GM21526 (cell line): ENCODE measurements around the gene C22orf39.

Experiments
- ATAC-seq: cut with Tn5 transposase; IDR thresholded peaks from one replicate; pipeline ENCODE4 v1.9.1; 2021; ENCODE audit warnings: moderate library complexity; ENCODE audit not compliant: unreplicated experiment, low FRiP score

C22orf39 gene, protein sequence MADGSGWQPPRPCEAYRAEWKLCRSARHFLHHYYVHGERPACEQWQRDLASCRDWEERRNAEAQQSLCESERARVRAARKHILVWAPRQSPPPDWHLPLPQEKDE

DNA sequence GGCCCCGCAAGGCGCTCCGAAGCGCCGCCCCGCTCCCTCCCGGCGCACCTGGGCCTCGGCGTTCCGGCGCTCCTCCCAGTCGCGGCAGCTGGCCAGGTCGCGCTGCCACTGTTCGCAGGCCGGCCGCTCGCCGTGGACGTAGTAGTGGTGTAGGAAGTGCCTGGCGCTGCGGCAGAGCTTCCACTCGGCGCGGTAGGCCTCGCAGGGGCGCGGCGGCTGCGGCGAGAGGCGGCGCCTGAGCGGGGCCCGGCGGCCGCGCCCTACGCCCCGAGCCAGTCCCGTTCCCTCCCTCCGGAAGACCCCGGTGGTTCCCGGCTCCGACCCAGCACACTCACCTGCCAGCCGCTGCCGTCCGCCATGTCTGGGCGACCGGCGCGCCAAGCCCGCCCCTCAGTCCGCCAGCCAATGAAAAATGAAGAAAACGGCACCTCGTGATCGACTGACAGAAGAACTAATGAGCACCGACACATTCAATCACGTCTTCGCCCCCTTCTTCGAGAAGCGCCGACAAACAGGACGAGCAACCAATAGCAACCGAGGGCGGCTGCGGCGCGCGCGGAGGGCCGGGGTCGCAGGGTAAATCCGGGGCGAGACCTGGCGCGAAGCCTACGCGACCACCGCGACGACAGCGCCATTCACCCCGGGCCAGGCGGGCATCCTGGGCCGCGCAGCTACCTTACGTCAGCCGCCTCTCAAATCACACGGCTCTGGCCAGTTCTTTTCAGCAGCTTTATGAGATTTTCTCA, at the start of gene C22orf39:
Gene C22orf39 (minus strand): TSS at position 382 of the 746 bp plus-strand sequence. CDS start 23 bp downstream, at position 359.
- ATAC-seq, result peak; percentile 70

DNA sequence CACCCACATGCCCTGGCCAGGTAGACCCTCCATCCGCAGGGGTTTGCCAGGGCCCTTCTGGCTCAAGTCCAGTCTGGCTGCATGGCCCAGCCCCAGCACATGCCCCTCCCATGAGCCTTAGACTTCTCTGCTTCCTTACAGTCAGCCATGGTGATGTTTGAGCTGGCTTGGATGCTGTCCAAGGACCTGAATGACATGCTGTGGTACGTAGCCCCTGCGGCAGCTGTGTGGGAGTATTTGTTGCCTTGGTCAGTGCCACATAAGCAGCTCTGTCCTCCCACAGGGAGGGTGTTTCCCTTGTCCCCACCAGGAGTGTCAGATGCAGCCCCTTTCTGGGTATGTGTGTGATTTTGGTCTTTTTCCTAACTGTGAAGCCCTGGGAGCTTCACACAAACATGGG, 49.7 kb upstream of the C22orf39 start:
- no peak for ATAC-seq

DNA sequence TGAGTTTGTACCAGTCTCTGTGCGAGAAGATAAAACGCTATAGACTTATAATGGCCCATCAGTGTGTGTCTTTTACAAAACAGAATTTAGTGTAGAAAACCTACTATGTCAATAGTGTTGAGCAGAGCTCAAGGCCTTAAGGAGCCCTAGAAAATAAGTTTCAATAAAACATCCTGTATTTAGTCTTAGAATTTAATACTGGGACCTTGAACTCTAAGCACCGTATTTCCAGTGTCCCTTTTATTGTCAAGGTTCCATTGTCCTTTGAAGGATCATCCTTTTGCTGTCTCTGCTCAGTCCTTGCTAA, 48.8 kb upstream of the C22orf39 start:
- no peak for ATAC-seq

DNA sequence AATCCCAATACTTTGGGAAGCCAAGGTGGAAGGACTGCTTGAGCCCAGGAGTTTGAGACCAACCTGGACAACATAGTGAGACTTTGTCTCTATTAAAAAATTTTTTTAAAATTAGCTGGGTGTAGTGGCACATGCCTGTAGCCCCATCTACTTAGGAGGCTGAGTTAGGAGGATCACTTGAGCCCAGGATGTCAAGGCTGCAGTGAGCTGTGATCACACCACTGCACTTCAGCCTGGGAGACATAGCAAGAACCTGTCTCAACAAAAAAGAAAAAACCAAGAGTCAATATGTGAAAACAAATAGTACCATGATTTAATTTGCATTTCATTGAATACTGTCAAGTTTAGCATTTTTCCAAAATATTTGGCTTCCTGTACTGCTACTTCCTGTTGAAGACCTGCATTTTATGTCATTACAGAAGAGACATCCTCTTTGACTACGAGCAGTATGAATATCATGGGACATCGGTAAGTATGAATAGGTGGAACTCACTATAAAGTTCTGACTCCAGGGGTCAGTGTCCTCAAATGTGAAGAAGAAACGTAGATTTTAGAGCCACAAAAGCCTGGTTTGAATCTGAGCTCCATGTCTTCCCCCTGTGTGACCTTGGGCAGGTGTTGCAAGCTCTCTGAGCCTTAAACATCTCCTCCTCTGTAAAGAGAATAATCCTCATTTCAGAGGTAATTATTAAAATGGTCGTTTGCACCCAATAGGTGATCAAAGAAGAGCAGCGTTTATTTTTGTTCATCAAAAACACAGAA, 48.2 kb upstream of the C22orf39 start:
- ATAC-seq, result no peak

DNA sequence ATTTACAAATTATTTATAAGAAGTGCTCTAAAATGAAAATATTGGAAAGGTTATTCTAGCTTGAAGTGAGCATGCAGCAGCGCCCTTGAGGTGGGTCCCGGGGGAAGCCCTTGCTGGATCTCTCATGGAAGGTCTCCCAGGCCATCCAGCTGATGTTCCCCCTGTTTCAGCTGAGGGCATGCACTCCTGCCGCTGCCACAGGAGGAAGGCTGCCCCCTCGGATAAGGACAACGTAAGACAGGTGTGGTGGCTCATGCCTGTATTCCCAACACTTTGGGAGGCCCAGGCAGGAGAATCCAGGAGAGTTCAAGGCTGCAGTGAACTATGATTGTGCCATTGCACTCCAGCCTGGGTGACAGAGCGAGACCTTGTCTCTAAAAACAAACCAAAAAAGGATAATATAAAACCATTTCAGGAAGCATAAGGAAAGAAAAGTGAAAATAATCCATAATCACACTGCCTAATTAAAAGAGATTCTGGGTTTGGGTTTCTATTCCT, 47.2 kb upstream of the C22orf39 start:
- ATAC-seq, result no peak

DNA sequence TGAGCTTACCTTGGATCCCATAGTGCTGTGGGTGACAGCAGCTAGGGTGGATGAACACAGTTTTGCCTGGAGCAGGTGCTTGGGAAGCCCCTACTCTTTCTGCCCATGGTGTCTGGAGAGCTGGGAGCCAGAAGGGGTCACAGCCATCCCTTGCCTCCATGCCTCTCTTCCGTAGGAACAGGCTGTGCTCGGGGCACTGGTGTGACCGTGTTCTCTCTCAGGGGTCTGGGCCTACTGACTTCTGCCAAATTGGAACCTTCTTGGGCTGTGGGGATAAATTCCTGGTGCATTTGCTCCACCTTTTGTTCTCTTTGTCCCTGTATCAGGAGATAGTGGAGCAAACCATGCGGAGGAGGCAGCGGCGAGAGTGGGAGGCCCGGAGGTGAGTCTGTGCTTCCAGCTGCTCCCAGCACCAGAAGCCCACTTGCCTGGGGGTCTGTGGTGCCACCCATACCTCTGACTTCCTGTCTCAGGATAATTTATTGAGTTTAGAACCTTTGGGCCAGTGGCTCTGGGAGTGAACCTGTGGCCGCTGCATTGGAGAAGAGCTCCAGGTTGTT, 46.6 kb upstream of the C22orf39 start:
- no peak for ATAC-seq

DNA sequence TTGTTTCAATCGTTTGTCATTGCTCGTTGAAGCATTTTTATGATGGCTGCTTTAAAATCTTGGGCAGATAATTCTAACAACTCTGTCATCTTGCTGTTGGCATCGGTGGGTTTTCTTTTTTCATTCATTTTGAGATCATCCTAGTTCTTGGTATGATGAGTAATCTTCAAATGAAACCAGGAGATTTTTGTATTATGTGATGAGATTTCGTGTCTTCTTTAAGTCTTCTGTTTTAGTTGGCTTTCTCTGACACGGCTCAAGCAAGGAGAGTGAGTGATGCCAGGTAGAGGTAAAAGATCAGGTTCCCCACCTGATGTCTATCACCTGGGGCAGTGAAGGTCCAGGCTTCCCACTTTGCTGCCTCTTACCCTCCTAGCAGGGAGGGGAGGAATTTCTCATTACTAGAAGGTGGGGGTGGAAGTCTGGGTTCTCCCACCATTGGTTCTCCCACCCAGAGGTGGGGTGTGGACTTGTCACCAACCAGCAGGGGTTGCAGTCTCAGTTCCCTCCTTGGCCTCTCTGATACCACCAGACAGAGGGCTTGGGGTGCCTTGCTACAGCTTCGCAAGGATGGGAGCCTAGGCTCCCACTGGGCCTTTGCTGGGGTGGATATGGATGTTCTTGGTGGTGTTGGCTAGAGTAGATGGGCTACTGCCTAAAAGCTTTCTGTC, 45.1 kb upstream of the C22orf39 start:
- ATAC-seq, result no peak

DNA sequence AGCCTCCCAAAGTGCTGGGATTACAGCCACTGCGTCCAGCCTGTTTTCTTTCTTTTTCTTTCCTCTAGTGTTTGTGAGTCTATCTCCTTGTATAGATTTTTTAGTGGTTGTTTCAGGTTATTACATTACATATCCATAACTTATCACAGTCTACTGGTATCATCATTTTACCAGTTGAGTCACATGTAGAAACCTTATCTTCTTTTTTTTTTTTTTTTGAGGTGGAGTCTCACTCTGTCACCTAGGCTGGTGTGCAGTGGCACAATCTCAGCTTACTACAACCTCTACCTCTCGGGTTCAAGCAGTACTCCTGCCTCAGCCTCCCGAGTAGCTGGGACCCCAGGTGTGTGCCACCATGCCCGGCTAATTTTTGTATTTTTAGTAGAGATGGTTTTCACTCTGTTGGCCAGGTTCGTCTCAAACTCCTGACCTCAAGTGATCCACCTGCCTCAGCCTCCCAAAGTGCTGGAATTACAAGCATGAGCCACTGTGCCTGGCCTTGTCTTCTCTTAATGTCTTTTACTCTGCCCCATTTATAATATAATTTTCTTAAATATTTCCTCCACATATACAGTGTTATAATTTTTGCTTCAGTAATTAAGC, 43.2 kb upstream of the C22orf39 start:
- no peak for ATAC-seq

DNA sequence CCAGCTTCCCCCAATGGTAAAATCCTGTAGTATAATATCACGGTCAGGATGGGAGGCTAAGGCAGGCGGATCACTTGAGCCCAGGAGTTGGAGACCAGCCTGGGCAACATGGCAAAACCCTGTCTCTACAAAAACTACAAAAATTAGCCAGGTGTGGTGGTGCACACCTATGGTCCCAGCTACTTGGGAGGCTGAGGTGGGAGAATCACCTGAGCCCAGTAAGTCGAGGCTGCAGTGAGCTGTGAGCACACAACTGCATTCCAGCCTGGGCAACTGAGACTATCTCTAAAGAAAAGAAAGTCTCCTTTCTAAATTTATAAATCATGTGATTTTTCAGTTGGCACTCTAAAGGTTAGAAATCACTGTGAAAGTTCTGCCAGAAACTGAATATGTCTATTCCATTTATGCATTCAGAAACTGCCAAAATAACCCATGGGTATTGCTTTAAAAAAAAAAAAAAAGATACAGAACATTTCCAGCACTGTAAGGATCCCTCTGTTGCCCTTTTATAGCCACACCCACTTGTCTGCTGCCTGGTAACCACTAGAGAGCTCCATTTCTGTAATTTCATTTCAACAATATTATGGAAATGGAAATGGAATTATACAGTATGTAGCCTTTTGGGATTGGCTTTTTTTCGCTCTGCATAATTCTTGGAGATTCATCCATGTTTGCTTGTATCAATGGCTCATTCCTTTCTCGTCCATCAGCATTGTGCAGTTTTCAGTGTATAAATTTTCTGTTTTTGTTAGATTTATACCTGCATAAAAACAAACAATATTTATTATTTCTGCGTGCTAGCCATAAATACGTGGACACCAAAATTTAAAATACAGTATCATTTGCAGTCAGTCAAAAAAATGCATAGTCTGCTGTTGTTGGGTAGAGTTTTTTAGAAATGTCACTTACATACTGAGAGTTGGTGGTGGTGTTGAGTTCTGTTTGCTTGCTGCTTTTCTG, 41.7 kb upstream of the C22orf39 start:
- no peak for ATAC-seq

DNA sequence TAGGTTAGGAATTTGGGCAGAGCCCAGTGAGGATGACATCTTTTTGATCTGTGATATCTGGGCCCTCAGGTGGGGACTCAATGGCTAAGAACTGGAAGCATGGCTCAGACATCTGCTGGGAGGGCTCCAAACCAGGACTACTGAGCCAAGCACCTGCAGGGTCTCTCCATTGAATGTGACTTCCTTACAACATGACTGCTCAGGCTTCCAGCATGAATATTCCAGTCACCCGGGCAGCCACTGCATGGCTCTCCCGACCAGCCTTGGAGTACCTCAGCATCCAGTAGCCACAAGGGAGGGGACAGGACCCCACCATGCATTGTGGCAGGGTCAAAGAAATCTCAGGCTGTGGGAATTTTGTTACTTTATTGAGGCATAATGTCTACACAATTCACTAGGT, 40.8 kb upstream of the C22orf39 start:
- ATAC-seq, result no peak

DNA sequence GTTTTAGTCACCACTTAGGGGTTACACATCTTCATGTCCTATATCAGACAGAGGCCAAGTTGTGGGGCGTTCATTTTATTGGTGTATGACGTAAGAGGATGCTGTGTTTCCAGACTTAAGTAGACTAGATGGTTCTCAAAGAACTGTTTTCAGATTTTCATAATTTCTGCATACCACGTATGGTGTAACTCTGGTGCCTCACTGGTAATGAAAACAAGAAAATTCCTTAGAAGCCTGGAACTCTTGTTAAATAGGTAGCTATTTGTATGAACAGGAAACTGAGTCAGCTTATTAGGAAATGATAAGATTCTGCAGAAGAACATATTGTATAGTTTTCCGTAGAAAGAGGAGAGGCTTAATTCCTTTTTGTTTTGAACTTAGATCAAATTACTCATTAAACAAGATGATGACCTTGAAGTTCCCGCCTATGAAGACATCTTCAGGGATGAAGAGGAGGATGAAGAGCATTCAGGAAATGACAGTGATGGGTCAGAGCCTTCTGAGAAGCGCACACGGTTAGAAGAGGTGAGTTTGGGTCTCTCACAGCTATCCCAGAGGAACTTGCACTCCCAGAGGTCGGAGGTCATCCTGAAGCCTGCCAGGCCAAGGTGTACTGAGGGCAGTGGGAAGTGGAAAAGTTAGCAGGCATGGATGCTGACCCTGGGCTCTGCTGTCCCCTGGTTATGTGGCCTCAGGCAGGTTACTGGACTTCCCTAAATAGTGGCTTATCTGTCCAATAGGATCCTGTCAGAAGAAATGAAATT, 36.2 kb upstream of the C22orf39 start:
- ATAC-seq, result no peak

DNA sequence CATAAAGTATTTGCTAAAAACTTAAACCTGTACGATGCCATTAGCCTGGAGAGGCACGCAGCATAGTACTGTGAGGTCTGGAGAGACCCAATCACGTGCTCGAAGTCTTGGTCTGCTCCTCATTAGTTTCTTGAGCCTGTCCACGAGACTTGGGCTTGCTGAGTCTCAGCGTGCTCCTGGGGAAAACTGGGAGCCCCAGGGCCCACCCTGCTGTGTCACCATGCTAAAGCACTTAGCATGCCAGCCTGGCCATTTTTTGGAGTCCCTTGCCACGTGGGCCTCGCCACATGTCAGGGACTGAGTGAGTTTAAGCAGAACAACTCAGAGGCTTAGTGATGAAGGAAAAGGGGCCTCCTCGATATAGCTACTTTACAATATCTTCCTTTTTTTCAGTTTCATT, 34.8 kb upstream of the C22orf39 start:
- ATAC-seq, result no peak

DNA sequence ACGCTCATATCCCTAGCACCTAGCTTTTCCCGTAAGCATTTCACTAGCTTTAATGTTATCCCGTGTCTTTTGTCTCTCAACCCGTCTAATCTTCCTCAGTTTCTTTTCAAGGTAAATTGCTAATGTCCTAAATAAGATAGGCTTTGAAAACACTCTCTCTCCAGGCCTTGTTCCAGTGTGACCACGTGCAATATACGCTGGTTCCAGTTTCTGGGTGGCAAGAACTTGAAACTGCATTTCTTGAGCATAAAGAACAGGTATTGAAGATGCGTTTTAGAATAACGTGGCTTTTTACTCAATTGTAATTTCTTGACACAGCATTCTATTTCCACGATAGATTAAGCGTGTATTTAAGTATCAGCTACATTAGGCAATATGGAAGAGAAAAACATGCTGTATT, 33.3 kb upstream of the C22orf39 start:
- no peak for ATAC-seq

DNA sequence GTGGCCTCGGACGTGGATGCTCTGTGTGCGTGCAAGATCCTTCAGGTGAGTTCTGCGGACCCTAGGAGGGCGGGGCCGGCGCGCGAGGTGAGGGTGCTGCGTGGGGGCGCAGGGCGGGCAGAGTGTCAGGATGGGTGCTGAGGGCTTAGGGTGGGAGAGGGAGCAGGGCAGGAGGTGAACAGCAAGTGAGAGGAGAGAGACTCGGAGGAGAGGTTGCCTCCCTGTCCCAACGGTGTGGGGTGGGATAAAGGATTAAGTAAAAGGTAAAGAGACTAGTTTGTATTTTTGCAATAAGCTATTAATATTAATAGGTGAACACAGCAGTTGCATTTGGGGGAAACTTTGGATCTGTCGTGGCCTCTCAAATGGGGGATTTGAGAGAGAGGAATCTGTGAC, 32.7 kb upstream of the C22orf39 start:
- ATAC-seq, result no peak

DNA sequence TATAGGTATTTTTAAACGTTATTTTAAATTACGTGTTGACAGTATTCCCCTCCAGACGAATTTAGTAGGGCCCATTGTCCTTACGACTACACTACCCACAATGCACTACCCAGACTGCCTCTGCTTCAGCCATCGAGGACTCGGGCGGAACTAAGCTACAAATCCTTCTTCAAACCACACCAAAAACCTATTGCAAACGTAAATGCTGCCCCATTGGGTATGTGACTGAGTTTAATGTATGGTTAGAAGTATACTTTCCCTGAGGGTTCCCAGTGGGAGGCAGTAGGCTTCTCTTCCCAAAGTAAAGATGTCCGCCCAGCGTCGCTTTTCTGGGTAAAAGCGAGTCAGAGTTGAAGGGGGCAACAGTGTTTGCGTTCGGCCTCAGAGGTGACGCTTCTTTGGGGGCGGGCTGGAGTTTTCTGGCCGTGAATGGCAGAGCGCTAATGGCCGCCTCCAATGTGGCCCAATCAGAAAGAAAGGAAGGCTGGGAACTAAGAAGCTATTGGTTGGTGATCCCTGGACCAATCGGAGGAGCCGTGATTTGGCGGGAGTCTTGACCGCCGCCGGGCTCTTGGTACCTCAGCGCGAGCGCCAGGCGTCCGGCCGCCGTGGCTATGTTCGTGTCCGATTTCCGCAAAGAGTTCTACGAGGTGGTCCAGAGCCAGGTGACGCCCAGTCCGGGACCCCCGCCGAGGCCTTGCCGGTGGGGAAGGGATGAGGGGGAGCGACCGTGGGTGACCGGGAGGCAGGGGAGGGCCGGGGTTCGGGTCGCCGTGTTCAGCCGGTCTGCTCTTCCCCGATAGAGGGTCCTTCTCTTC, 32.1 kb upstream of the C22orf39 start, which contains the start of gene CDC45:
Gene CDC45 (plus strand): TSS at position 566 of the 818 bp plus-strand sequence. CDS start 49 bp downstream, at position 615.
- ATAC-seq, result peak; percentile 74

DNA sequence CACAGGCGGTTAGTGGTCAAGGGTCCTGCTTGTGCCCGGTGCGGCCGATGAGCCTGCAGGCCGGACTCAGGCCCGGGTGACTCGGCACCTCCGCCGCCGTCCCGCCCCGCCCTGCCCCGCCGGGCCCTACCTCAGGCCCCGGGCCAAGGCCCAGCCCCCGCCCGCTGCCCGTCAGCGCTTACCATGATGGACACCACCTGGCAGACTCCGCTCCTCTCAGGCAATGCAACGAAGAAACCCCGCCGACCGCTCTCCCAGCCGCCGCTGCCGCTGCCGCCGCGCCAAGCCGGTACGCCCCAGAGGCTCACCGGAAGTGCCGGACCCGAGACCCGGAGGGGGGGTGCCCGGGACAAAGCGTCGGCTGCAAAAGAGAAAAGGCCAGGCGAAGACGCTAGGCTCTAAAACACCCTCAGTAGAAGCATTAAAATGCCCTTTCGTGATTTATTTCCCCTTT, 31.4 kb upstream of the C22orf39 start, which contains the start of gene UFD1:
Gene UFD1 (minus strand): TSS at position 293 of the 454 bp plus-strand sequence. CDS start 108 bp downstream, at position 185.
- peak; percentile 47 for ATAC-seq
